DMS114 treated with DMSO at 0.1 percent for 48 hours (cell line): ENCODE results near the gene ZSCAN5C.
"Not testable (repeated sequence)": the region's sequence is repeated elsewhere in the genome, so short reads cannot be mapped to it uniquely, and the experiment has no call there.

Experiments used
- DNase-seq: peaks from one replicate; lab custom pipeline; 2025; ENCODE audit not compliant: unreplicated experiment; lab: John Stamatoyannopoulos, UW

ZSCAN5C gene

DNA sequence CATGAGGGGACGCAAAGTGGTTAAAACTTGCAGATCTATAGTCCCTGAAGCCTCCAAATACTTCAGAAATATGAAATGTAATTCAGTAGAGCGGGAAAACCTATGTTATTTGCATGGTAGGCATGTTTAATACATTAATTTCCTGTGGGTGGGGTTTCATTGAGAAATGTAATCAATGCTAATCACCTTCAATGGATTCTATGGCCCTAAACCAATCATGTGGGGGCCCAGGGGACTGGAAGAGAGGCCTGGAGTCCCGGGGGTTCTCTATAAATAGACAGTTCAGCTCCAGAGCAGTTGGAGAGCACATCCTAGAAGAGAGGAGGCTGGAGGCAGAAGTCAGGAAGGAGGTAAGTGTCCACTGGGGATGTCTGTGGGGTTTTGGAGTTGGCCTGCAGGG is at the start of gene ZSCAN5C:
Gene ZSCAN5C (plus strand): TSS at position 301 of the 400 bp plus-strand sequence. CDS start 3,641 bp downstream, outside the sequence.
- DNase-seq = no peak

DNA sequence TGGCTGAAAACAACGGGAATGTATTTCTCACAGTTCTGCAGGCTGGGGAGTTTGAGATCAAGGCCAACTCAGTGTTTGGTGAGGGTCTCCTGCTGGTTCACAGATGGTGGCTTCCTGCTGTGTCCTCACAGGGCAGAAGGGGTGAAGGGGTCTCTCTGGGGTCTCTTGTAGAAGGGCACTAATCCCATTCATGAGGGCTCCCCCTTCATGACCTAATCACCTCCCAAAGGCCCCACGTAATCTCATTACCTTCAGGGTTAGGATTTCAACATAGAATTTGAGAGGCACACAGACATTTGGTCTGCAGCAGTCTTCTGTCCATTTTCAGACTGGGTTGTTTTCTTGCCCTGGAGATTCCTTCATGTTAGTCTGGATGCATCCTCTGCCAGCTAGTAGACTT is 49.4 kb upstream of the ZSCAN5C start:
- DNase-seq = no peak

DNA sequence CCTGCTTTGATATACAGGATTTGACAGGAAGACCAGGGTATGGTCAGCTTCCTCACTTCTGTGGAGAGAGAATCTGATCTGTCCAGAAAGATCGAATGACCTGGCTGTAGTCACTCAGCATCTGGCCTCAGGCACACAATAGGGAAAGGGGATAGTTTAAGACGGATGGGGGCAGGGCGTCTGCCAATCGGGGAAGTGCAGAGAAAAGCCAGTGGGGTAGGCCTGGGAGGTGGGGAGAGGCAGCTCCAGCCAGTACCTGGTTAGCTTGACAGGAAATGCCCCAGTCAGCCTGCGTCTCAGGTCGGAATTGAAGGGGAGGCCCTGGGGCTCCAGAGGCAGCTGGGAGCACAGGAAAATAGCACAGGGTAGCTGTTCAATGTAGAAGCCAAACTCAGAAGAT is 48.6 kb upstream of the ZSCAN5C start:
- DNase-seq = no peak

GRCh38 chr19:56155124-56155687 is 46.9 kb upstream of the ZSCAN5C start:
- DNase-seq = no peak

GRCh38 chr19:56156768-56157167 is 45.3 kb upstream of the ZSCAN5C start:
- no peak for DNase-seq

GRCh38 chr19:56158170-56158757 is 43.8 kb upstream of the ZSCAN5C start:
- DNase-seq = no peak

DNA sequence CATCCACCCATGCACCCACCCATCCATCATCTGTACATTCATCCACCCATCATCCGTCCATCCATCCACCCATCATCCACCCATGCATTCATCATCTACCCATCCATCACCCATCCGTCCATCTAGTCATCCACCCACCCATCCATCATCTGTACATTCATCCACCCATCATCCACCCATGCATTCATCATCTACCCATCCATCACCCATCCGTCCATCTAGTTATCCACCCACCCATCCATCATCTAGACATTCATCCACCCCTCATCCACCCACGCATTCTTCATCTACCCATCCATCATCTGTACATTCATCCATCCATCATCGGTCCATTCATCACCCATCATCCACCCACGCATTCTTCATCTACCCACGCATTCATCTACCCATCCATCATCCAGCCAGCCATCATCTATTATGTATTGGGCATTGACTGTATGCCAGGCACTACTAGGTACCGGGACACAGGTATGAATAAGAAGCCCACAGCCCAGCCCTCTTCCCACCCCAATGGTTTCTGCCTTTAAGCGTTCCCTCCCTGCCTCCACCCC is 43.0 kb upstream of the ZSCAN5C start:
- DNase-seq = no peak

DNA sequence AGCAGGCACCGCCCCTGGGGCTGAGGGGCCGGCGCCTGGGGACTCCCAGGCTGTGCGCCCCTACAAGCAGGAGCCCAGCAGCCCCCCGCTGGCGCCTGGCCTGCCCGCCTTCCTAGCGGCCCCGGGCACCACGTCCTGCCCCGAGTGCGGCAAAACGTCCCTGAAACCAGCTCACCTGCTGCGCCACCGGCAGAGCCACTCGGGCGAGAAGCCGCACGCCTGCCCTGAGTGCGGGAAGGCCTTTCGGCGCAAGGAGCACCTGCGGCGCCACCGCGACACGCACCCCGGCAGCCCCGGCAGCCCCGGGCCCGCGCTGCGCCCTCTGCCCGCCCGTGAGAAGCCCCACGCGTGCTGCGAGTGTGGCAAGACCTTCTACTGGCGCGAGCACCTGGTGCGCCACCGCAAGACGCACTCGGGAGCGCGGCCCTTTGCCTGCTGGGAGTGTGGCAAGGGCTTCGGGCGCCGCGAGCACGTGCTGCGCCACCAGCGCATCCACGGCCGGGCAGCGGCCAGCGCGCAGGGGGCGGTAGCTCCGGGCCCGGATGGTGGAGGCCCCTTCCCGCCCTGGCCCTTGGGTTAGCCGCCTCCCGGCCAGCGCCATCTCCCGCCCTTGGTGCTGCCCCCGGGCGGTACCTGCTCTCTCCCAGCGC is 42.3 kb upstream of the ZSCAN5C start:
- DNase-seq = no peak

DNA sequence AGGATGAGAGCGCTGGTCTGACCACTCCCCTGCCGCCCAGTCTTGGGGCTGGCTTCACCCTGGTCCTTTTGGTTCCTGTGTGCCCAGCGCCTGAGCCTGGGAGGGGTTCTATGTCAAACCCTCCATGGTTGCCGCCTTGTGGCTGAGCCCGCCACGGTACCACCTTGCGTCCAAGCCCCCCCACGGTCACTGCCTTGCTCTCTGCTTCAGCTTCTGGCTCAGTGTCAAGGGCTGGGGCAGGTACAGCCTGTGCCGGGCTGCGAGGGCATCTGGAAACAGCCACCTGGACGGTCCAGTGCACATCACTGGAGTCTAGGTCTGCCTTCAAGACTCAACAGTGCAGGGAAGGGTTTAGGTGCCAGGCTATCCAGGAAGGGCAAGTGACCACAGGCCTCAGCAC is 40.5 kb upstream of the ZSCAN5C start:
- DNase-seq = no peak

- no peak for DNase-seq
Measured at GRCh38 chr19:56162258-56162657, 39.8 kb upstream of the ZSCAN5C start.

DNA sequence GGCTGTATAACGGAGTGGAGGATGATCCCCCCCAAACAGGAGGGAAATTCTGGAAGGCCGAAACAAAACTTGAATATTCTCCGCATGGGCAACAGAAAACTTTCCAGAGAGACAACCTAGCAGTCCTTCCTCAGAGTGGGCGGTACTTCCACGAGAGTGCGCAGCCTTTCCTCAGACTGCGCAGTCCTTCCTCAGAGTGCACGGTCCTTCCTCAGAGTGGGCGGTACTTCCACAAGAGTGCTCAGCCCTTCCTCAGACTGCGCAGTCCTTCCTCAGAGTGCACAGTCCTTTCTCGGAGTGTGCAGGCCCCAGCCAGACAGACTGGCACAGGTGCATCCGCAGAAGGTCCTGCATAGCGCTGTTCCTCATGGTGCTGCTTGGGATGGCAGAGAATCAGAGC is 39.0 kb upstream of the ZSCAN5C start:
- DNase-seq = no peak

DNA sequence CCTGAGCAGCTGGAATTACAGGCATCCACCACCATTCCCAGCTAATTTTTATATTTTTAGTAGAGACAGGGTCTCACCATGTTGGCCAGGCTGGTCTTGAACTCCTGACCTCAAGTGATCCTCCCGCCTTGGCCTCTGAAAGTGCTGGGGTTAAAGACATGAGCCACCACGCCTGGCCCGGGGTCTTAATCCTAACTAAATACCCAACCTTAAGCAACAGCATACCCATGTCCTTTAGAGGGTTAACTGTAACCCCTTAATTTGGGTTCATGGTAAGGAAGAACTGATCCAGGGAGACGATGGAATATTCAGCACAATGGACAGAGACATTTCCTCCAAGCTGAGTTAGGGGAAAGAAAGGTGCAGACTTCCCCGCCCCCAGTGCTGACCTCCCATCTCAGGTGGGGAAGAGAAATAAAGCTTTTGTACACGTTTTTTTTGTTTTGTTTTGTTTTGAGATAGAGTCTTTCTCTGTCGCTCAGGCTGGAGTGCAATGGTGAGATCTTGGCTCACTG is 35.0 kb upstream of the ZSCAN5C start:
- no peak for DNase-seq

- DNase-seq = no peak
Measured at GRCh38 chr19:56170261-56170660, 31.8 kb upstream of the ZSCAN5C start.

DNA sequence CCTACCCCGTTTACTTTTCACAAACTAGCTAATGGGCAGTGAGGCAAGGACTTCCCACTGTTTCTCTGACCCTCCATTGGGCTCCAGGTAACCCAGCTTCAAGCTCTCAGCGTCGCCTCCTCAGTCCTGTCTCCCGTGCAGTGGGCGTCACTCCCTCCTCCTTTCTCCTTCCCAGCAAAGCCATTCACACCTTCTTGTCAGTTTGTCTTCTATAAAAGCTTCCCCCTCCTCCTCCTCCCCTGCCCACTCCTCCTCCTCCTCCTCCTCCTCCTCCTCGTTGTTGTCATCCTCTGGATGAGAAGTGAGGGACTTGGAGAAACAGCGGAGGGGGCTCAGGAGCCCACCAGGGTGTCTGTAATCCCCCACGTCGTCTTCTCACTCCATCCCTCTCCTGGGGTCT is 28.0 kb upstream of the ZSCAN5C start:
- DNase-seq = no peak

- DNase-seq = no peak
Measured at GRCh38 chr19:56174550-56174949, 27.5 kb upstream of the ZSCAN5C start.

GRCh38 chr19:56175861-56176307 is 26.2 kb upstream of the ZSCAN5C start, which contains the start of gene GALP:
Gene GALP, plus strand, starts transcription at chr19:56176008. Its CDS starts 1,101 bp downstream, at chr19:56177109.
- DNase-seq = not testable (repeated sequence)

DNA sequence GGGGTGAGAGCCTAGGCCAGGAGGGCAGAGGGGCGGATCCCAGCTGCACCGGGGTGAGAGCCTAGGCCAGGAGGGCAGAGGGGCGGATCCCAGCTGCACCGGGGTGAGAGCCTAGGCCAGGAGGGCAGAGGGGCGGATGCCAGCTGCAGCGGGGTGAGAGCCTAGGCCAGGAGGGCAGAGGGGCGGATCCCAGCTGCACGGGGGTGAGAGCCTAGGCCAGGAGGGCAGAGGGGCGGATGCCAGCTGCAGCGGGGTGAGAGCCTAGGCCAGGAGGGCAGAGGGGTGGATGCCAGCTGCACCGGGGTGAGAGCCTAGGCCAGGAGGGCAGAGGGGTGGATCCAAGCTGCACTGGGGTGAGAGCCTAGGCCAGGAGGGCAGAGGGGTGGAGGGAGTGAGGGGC is 25.8 kb upstream of the ZSCAN5C start:
- DNase-seq = not testable (repeated sequence)

DNA sequence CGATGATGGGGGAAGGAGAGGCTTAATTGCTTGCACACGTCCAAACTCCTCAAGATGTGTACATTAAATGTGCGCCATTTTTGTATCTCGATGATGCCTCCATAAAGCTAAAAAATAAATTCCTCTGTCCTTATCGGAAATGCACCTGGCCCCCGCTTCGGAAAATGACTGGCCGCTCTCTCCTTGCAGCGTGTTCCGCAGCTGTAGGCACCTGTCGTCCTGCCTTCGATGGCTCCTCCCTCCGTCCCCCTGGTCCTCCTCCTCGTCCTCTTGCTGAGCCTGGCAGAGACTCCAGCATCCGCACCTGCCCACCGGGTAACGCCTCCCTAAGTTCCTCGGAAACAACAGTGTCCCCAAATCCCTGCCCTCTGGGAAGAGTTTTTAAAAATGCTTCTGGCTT is 25.2 kb upstream of the ZSCAN5C start:
- DNase-seq = no peak

- no peak for DNase-seq
Measured at GRCh38 chr19:56177564-56178243, 24.4 kb upstream of the ZSCAN5C start.

GRCh38 chr19:56189785-56190184 is 12.3 kb upstream of the ZSCAN5C start:
- DNase-seq = no peak

DNA sequence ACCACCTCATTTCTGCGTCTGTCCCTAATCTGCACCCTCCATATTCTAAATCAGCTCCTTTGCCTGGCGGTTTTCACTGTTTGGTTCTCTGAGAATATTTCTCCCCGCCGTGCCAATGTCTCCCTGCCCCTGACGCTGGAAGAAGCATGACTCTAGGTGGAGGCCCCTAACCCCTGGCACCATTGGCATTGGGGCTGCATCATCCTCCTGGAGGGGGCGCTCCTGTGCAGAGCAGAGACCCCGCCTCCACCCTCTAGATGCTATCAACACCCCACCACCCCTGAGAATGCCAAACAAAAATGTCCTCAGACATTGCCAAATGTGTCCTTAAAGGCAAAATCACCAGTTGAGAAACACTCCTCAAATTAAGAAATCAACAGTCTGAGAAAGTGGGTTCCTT is 11.0 kb upstream of the ZSCAN5C start:
- DNase-seq = no peak
